ENCODE results near the gene CYRIA.

CYRIA gene

GRCh38 chr2:16640001-16640700, 25.5 kb downstream of the CYRIA start:
- Histone ChIP-seq H2AFZ (ENCODE audit: low read depth, low read length) (no peak overlapping the region), H3K27ac (ENCODE audit: low read length) (no peak overlapping the region), H3K4me3 (ENCODE audit: low read length) (no peak overlapping the region), H3K79me2 (ENCODE audit: low read length) (no peaks in the 10 kb centered on the region), H4K20me1 (ENCODE audit: insufficient read depth, low read length) (no peaks in the 10 kb centered on the region), H3K9ac (ENCODE audit: low read length) (no peak overlapping the region), H3K4me1 (ENCODE audit: low read length) (peaks cover 21% of the 10 kb centered on the region), H3K27me3 (ENCODE audit: low read depth, low read length) (peaks cover under 1% of the 10 kb centered on the region; the same call in 1 of the 2 replicates), H3K9me3 (ENCODE audit: insufficient read depth, low read length) (no peaks in the 10 kb centered on the region), H3K36me3 (replicated peaks; ENCODE audit: low read depth, low read length) (peaks cover 7% of the 10 kb centered on the region), H3K4me2 (ENCODE audit: low read length) (no peak overlapping the region)
- TF ChIP-seq EZH2phosphoT487 (IDR thresholded peaks at IDR 0.05; ENCODE audit: low read depth) = no peak

- Histone ChIP-seq H2AFZ (ENCODE audit: low read depth, low read length) (no peak overlapping the region), H3K4me2 (ENCODE audit: low read length) (no peak overlapping the region)
These were observed 26.2 kb downstream of the CYRIA start for GRCh38 chr2:16639431-16639830.

GRCh38 chr2:16638946-16639345, 26.7 kb downstream of the CYRIA start:
- no peak overlapping the region for H3K4me3 ChIP-seq (ENCODE audit: low read length)
- no peaks in the 10 kb centered on the region for H3K9me3 ChIP-seq (ENCODE audit: insufficient read depth, low read length)
- peaks cover 17% of the 10 kb centered on the region for H3K4me1 ChIP-seq (ENCODE audit: low read length)
- TF ChIP-seq CTCF (IDR thresholded peaks at IDR 0.05; ENCODE audit: low read depth, low read length) (no peak), EZH2phosphoT487 (IDR thresholded peaks at IDR 0.05; ENCODE audit: low read depth) (no peak)
- peaks cover 7% of the 10 kb centered on the region for H3K36me3 ChIP-seq (replicated peaks; ENCODE audit: low read depth, low read length)
- peaks cover 7% of the 10 kb centered on the region for H3K27me3 ChIP-seq (ENCODE audit: low read depth, low read length)
- no peak overlapping the region for H2AFZ ChIP-seq (ENCODE audit: low read depth, low read length)
- no peaks in the 10 kb centered on the region for H4K20me1 ChIP-seq (ENCODE audit: insufficient read depth, low read length)
- no peak overlapping the region for H3K9ac ChIP-seq (ENCODE audit: low read length)
- H3K27ac ChIP-seq (ENCODE audit: low read length) = no peak overlapping the region
- no peak overlapping the region for H3K4me2 ChIP-seq (ENCODE audit: low read length)
- no peaks in the 10 kb centered on the region for H3K79me2 ChIP-seq (ENCODE audit: low read length)

More at GRCh38 chr2:16639431-16639830, 26.2 kb downstream of the CYRIA start:
- TF ChIP-seq CTCF (IDR thresholded peaks at IDR 0.05; ENCODE audit: low read depth, low read length) (peak; percentile 23; the same call in 1 of the 2 replicates), EZH2phosphoT487 (IDR thresholded peaks at IDR 0.05; ENCODE audit: low read depth) (no peak)
- Histone ChIP-seq H3K27ac (ENCODE audit: low read length) (no peak overlapping the region), H3K27me3 (ENCODE audit: low read depth, low read length) (peaks cover 7% of the 10 kb centered on the region), H3K9ac (ENCODE audit: low read length) (no peak overlapping the region), H3K36me3 (replicated peaks; ENCODE audit: low read depth, low read length) (peaks cover 7% of the 10 kb centered on the region), H3K79me2 (ENCODE audit: low read length) (no peaks in the 10 kb centered on the region), H3K4me1 (ENCODE audit: low read length) (peaks cover 21% of the 10 kb centered on the region), H3K9me3 (ENCODE audit: insufficient read depth, low read length) (no peaks in the 10 kb centered on the region), H4K20me1 (ENCODE audit: insufficient read depth, low read length) (no peaks in the 10 kb centered on the region), H3K4me3 (ENCODE audit: low read length) (no peak overlapping the region)

- no peaks in the 10 kb centered on the region for H4K20me1 ChIP-seq (ENCODE audit: insufficient read depth, low read length)
- no peak overlapping the region for H3K4me2 ChIP-seq (ENCODE audit: low read length)
- peaks cover 7% of the 10 kb centered on the region for H3K27me3 ChIP-seq (ENCODE audit: low read depth, low read length)
- TF ChIP-seq EZH2phosphoT487 (IDR thresholded peaks at IDR 0.05; ENCODE audit: low read depth) (no peak), CTCF (IDR thresholded peaks at IDR 0.05; ENCODE audit: low read depth, low read length) (no peak)
- no peak overlapping the region for H3K4me3 ChIP-seq (ENCODE audit: low read length)
- no peak overlapping the region for H2AFZ ChIP-seq (ENCODE audit: low read depth, low read length)
- no peak overlapping the region for H3K9ac ChIP-seq (ENCODE audit: low read length)
- H3K9me3 ChIP-seq (ENCODE audit: insufficient read depth, low read length) = no peaks in the 10 kb centered on the region
- peaks cover 7% of the 10 kb centered on the region for H3K36me3 ChIP-seq (replicated peaks; ENCODE audit: low read depth, low read length)
- H3K4me1 ChIP-seq (ENCODE audit: low read length) = peaks cover 20% of the 10 kb centered on the region
- H3K27ac ChIP-seq (ENCODE audit: low read length) = no peak overlapping the region
- H3K79me2 ChIP-seq (ENCODE audit: low read length) = no peaks in the 10 kb centered on the region
These were observed 28.3 kb downstream of the CYRIA start for GRCh38 chr2:16637304-16637703.

Measured in OCI-LY3 (cell line).